HL-60 (cell line): ENCODE measurements around the gene DEF6.
A peak's percentile ranks its signal among the peaks of the same experiment; 100 is the strongest.

Experiments
- DNase-seq, 2 experiments: peaks; one replicate each; pipeline ENCODE4 v3.0.0-alpha.2; 2010 to 2020; ENCODE audit warnings: low read depth in 1 of 2, low spot score in 1 of 2
- H3K27ac ChIP-seq: fragments of 250-450 bp; sonication (Bioruptor Pico); replicated peaks from 2 replicates; pipeline ENCODE4 v1.5.1; 2020; ENCODE audit warnings: mild to moderate bottlenecking, moderate library complexity
- H3K27me3 ChIP-seq: fragments of 250-450 bp; sonication (Bioruptor Pico); 2 replicates; pipeline ENCODE4 v1.5.1; 2021; ENCODE audit warnings: mild to moderate bottlenecking, moderate library complexity; ENCODE audit not compliant: insufficient read depth, poor library complexity, severe bottlenecking
- H3K4me3 ChIP-seq: replicated peaks from 2 replicates; pipeline ENCODE4 v1.5.1; 2011; ENCODE audit warnings: mild to moderate bottlenecking, control low read depth, low read length; ENCODE audit not compliant: insufficient read depth
- GABPA ChIP-seq: IDR thresholded peaks from 2 replicates; pipeline ENCODE4 v1.6.1; 2012; ENCODE audit warnings: low read depth
- POLR2AphosphoS5 ChIP-seq: IDR thresholded peaks from 2 replicates; pipeline ENCODE4 v1.6.1; 2012; ENCODE audit warnings: low read depth
- SPI1 ChIP-seq: IDR thresholded peaks from 2 replicates; pipeline ENCODE4 v1.6.1; 2012; ENCODE audit warnings: low read depth, mild to moderate bottlenecking, borderline replicate concordance
- TF ChIP-seq, protein P1 (sequence below): IDR thresholded peaks from one replicate; pipeline ENCODE4 v1.5.1; 2011; ENCODE audit warnings: low read length, control low read depth, inconsistent platforms; ENCODE audit not compliant: insufficient read depth
- TF ChIP-seq, protein P2 (sequence below): IDR thresholded peaks from 2 replicates; pipeline ENCODE4 v1.6.1; 2012; ENCODE audit warnings: low read depth; ENCODE audit not compliant: insufficient replicate concordance

DEF6 gene

DNA sequence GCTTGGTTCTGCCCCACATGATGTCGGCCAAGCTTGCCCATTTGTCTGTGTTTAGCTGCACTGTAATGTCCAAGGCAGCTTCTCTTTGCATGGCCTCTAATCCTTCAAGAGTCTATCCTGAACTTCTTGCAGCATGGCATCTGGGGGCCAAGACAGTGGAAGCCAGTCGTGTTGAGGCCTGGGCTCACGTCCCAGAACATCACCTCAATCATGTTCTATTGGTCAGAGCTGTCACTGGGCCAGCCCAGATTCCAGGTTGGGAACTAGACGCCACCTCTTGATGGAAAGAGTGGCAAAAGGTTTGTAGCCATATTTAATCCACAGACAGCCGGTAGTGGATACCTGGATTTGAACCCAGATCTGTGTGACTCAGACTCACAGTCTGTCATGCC, 70.0 kb downstream of the DEF6 start:
- Histone ChIP-seq H3K4me3 (no peak overlapping the region), H3K27ac (no peak overlapping the region), H3K27me3 (no peaks in the 10 kb centered on the region)
- TF ChIP-seq, protein P1, sequence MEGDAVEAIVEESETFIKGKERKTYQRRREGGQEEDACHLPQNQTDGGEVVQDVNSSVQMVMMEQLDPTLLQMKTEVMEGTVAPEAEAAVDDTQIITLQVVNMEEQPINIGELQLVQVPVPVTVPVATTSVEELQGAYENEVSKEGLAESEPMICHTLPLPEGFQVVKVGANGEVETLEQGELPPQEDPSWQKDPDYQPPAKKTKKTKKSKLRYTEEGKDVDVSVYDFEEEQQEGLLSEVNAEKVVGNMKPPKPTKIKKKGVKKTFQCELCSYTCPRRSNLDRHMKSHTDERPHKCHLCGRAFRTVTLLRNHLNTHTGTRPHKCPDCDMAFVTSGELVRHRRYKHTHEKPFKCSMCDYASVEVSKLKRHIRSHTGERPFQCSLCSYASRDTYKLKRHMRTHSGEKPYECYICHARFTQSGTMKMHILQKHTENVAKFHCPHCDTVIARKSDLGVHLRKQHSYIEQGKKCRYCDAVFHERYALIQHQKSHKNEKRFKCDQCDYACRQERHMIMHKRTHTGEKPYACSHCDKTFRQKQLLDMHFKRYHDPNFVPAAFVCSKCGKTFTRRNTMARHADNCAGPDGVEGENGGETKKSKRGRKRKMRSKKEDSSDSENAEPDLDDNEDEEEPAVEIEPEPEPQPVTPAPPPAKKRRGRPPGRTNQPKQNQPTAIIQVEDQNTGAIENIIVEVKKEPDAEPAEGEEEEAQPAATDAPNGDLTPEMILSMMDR, result no peak
- TF ChIP-seq GABPA (no peak), SPI1 (no peak), POLR2AphosphoS5 (no peak)
- TF ChIP-seq, protein P2, sequence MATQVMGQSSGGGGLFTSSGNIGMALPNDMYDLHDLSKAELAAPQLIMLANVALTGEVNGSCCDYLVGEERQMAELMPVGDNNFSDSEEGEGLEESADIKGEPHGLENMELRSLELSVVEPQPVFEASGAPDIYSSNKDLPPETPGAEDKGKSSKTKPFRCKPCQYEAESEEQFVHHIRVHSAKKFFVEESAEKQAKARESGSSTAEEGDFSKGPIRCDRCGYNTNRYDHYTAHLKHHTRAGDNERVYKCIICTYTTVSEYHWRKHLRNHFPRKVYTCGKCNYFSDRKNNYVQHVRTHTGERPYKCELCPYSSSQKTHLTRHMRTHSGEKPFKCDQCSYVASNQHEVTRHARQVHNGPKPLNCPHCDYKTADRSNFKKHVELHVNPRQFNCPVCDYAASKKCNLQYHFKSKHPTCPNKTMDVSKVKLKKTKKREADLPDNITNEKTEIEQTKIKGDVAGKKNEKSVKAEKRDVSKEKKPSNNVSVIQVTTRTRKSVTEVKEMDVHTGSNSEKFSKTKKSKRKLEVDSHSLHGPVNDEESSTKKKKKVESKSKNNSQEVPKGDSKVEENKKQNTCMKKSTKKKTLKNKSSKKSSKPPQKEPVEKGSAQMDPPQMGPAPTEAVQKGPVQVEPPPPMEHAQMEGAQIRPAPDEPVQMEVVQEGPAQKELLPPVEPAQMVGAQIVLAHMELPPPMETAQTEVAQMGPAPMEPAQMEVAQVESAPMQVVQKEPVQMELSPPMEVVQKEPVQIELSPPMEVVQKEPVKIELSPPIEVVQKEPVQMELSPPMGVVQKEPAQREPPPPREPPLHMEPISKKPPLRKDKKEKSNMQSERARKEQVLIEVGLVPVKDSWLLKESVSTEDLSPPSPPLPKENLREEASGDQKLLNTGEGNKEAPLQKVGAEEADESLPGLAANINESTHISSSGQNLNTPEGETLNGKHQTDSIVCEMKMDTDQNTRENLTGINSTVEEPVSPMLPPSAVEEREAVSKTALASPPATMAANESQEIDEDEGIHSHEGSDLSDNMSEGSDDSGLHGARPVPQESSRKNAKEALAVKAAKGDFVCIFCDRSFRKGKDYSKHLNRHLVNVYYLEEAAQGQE, result no peak
- no peak for DNase-seq

DNA sequence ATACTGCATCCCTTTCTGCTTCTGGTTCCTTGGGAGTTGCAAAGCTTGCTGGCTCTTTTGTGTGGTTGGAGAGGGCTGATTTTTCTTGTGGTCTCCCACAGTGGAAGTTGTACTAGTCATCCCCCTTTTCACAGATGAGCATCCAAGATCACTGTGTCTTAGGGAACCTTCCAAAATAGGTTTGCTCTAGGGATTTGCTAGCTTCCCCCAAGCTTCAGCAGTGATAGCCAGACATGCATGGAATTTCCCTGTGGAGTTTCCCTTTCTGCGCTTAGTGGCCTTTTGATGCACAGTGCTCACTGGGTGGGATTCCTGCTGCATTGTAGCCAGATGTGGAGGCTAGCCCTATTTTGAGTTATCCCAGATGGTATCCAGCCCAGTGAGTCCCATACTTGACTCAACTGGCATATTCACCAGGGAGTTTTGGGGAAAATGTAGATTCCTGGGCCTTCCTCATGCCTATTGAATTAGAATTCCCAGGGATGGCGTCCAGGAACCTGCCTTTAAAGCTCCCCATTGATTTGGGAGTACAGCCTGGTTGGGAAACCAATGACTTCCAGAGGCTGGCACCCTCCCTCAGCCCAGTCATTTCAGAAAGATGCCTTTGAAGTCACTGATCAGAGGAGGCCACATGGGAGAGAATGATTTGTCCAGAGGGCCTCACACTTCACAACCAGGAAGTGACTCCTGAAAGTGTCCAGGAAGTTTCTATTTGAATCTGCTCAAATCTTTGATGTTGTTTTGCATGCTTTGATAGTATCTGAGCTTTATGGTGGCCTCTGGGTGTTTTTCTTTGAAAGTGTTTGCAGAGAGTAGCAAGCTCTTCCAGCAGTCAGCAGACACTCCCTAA, 70.6 kb downstream of the DEF6 start:
- Histone ChIP-seq H3K27ac (no peak overlapping the region), H3K4me3 (no peak overlapping the region), H3K27me3 (no peaks in the 10 kb centered on the region)
- TF ChIP-seq, protein P1, result no peak
- TF ChIP-seq POLR2AphosphoS5 (no peak), GABPA (no peak), SPI1 (no peak)
- TF ChIP-seq, protein P2, result no peak
- no peak for DNase-seq

DNA sequence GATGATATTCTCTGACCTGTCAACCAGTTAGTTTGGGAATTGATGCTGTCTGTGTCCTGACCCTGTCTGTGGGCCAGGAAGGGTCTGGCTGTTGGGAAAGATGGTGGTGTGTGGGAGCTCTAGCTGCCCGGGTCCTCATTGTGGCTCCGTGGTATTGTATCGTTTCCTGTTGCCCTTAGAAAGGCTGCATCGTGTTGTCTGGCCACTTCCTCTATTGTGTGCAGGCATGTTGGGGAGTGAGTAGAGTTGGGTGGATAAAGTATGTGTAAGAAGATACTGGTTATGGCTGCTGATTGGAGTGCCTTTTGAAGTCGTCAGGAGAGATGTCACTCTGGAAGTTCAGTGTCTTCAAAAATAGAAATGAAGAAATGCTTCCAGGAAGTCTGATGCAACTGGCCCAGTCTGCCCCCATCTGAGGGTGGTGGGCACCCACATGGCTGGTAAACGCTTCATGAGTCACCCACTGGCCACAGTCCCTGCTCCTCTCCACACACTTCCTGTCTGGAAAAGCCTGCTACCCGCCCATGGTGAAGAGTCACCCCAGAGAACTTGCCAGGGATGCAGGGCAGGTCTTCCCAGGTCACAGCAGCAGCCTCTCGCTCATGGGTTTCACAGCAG, 72.6 kb downstream of the DEF6 start:
- DNase-seq, result peak; percentile 92 to 97
- H3K4me3 ChIP-seq, result no peak overlapping the region
- H3K27ac ChIP-seq, result peak overlapping the region; percentile 46
- TF ChIP-seq, protein P1, result no peak
- TF ChIP-seq SPI1 (peak; percentile 99), GABPA (peak; percentile 49; the same call in 1 of the 2 replicates), POLR2AphosphoS5 (peak; percentile 100)
- TF ChIP-seq, protein P2, result no peak
- no peaks in the 10 kb centered on the region for H3K27me3 ChIP-seq
